ENCODE data around the gene MLEC. TPM values are rescaled to one million over a fixed set of nuclear protein-coding genes. Genes with fewer than 3 reads are reported as not detected.
A peak's percentile ranks its signal among the peaks of the same experiment; 100 is the strongest.

MLEC gene
- total and polyA plus RNA-seq, 2 of the 13 experiments (the other 11 are each of a cell fraction or from before 2014, with no cell fraction given) = 49.8 to 156 TPM

GRCh38 chr12:120713861-120714482 lies 27.0 kb downstream of the MLEC start (continued):
- TF ChIP-seq ETV5 (CRISPR knock-in tag; IDR thresholded peaks at IDR 0.05; ENCODE audit: borderline replicate concordance) = no peak
- TF ChIP-seq KLF11 (CRISPR knock-in tag; IDR thresholded peaks at IDR 0.05) = 0 out of 2 replicates have a peak, but pooled peaks have one; percentile 33
- TF ChIP-seq ZKSCAN8 (CRISPR knock-in tag; IDR thresholded peaks at IDR 0.05; ENCODE audit: borderline replicate concordance) = 0 out of 2 replicates have a peak, but pooled peaks have one; percentile 21
- no peak; the same call in 1 of the 2 replicates for TF ChIP-seq SAP130 (CRISPR knock-in tag; IDR thresholded peaks at IDR 0.05; ENCODE audit: low read depth)
- TF ChIP-seq ZNF883 (CRISPR knock-in tag; IDR thresholded peaks at IDR 0.05; ENCODE audit: not compliant biosample characterization) = no peak
- peak; percentile 56 for TF ChIP-seq TEAD3 (CRISPR knock-in tag; optimal IDR thresholded peaks at IDR 0.05; ENCODE audit: borderline replicate concordance)
- TF ChIP-seq IRF2 (CRISPR knock-in tag; IDR thresholded peaks at IDR 0.05) = 0 out of 2 replicates have a peak, but pooled peaks have one; percentile 26
- TF ChIP-seq XRCC5 (optimal IDR thresholded peaks at IDR 0.05; ENCODE audit: low read length) = peak; percentile 37
- 0 out of 2 replicates have a peak, but pooled peaks have one; percentile 23 for TF ChIP-seq GATAD2A (CRISPR knock-in tag; IDR thresholded peaks at IDR 0.05)
- TF ChIP-seq CEBPZ (IDR thresholded peaks at IDR 0.05; ENCODE audit: low read length) = no peak

GRCh38 chr12:120718055-120718454 lies 31.1 kb downstream of the MLEC start:
- H3K27ac ChIP-seq (ENCODE audit: extremely low read length, insufficient read depth, low read length) = no peak overlapping the region
- in situ Hi-C loops (cut with HindIII; ENCODE audit: extremely low pct_ligation_motif_present, low pct_unique_long_range_greater_than_20kb) (no loop called here), intact Hi-C loops (cut with micrococcal nuclease; ENCODE audit: unreplicated experiment) (no loop called here)
- no peak overlapping the region for H2AFZ ChIP-seq (ENCODE audit: low read length)
- WGBS (ENCODE audit: low lambda C conversion rate) = 92% methylated on average over 6 of the region's 9 CpGs
- POLR2A ChIA-PET = no interaction called here
- no peaks in the 10 kb centered on the region for H4K20me1 ChIP-seq (ENCODE audit: insufficient read depth, low read length)
- BruUV-seq (replicated peaks) = no TSS peak
- H3K9me3 ChIP-seq (ENCODE audit: low read length) = no peaks in the 10 kb centered on the region
- DNase-seq (ENCODE audit: low spot score) (no peak), ATAC-seq (no peak), FAIRE-seq (no peak)
- TF ChIP-seq MEF2D (CRISPR knock-in tag; IDR thresholded peaks at IDR 0.05) (no peak), ZNF788 (CRISPR knock-in tag; IDR thresholded peaks at IDR 0.05; ENCODE audit: borderline replicate concordance) (no peak), NONO (IDR thresholded peaks at IDR 0.05) (no peak), NONO (CRISPR knock-in tag; conservative IDR thresholded peaks at IDR 0.05) (no peak), MEIS2 (CRISPR knock-in tag; IDR thresholded peaks at IDR 0.05) (no peak), FOXK2 (IDR thresholded peaks at IDR 0.05) (no peak), MIXL1 (CRISPR knock-in tag; IDR thresholded peaks at IDR 0.05) (no peak), PLRG1 (conservative IDR thresholded peaks at IDR 0.05) (no peak), ZNF180 (CRISPR knock-in tag; IDR thresholded peaks at IDR 0.05; ENCODE audit: borderline replicate concordance, low read depth) (no peak)
- H3K9ac ChIP-seq (ENCODE audit: insufficient read depth, low read depth, low read length) = no peak overlapping the region
- H3K27me3 ChIP-seq (ENCODE audit: control insufficient read depth in 1 of 2, insufficient read depth in 2 of 2, low read length in 2 of 2) = no peaks in the 10 kb centered on the region
- CTCF ChIA-PET (ENCODE audit: low intra/inter-chr PET ratio, low total read pairs) = no interaction called here
- peaks cover 9 to 65% of the 10 kb centered on the region in 2 experiments for H3K36me3 ChIP-seq (replicated peaks in 1 of 2; ENCODE audit: control insufficient read depth in 1 of 2, insufficient read depth in 2 of 2, low read length in 2 of 2)
- no peak overlapping the region for H3K4me2 ChIP-seq (ENCODE audit: low read depth, low read length)
- no peaks in the 10 kb centered on the region for H3K79me2 ChIP-seq (ENCODE audit: insufficient read depth, low read length)
- H3K4me3 ChIP-seq (replicated peaks in 1 of 3; ENCODE audit: insufficient read depth in 1 of 3, low read depth in 2 of 3, low read length in 3 of 3) = no peak overlapping the region
- H3K4me1 ChIP-seq (ENCODE audit: insufficient read depth, low read length) = peaks cover 23% of the 10 kb centered on the region
